ENCODE measurements around the gene CNGA3.
"Not testable (repeated sequence)": the region's sequence is repeated elsewhere in the genome, so short reads cannot be mapped to it uniquely, and the experiment has no call there.

Gene CNGA3

GRCh38 chr2:98412751-98413458 lies 66.6 kb downstream of the CNGA3 start:
- peak overlapping the region; percentile 55; the same call in 1 of the 2 replicates for H2AFZ ChIP-seq (ENCODE audit: low read depth)
- peaks cover 11% of the 10 kb centered on the region for H3K4me1 ChIP-seq (ENCODE audit: low read depth, poor library complexity, severe bottlenecking)
- peak; percentile 90 for TF ChIP-seq CTCF (conservative IDR thresholded peaks at IDR 0.05; ENCODE audit: low read depth, low read length)
- H3K36me3 ChIP-seq (ENCODE audit: insufficient read depth): no peaks in the 10 kb centered on the region
- H3K4me3 ChIP-seq (IDR thresholded peaks at IDR 0.05; ENCODE audit: insufficient read depth, low read depth, low read length): no peak overlapping the region
- H3K27me3 ChIP-seq (ENCODE audit: insufficient read depth, low read depth): no peaks in the 10 kb centered on the region
- no peak overlapping the region for H3K27ac ChIP-seq
- no peaks in the 10 kb centered on the region for H3K79me2 ChIP-seq (ENCODE audit: insufficient read depth, low read depth)
- H3K4me2 ChIP-seq: peak overlapping the region; percentile 7; the same call in 1 of the 2 replicates
- no peak overlapping the region for H3K9ac ChIP-seq
- no peaks in the 10 kb centered on the region for H4K20me1 ChIP-seq (ENCODE audit: insufficient read depth)

- H3K9ac ChIP-seq; H3K27ac ChIP-seq; H2AFZ ChIP-seq (ENCODE audit: low read depth); H4K20me1 ChIP-seq (ENCODE audit: insufficient read depth); H3K79me2 ChIP-seq (ENCODE audit: insufficient read depth, low read depth); H3K27me3 ChIP-seq (ENCODE audit: insufficient read depth, low read depth); H3K4me3 ChIP-seq (IDR thresholded peaks at IDR 0.05; ENCODE audit: insufficient read depth, low read depth, low read length); H3K4me2 ChIP-seq; H3K36me3 ChIP-seq (ENCODE audit: insufficient read depth): not testable (repeated sequence)
- peaks cover 11% of the 10 kb centered on the region for H3K4me1 ChIP-seq (ENCODE audit: low read depth, poor library complexity, severe bottlenecking)
Observed at GRCh38 chr2:98414246-98414645, 68.0 kb downstream of the CNGA3 start.

GRCh38 chr2:98415719-98416248 lies 69.5 kb downstream of the CNGA3 start:
- H3K4me1 ChIP-seq (ENCODE audit: low read depth, poor library complexity, severe bottlenecking): peaks cover 11% of the 10 kb centered on the region
- not testable (repeated sequence) for H3K36me3 ChIP-seq (ENCODE audit: insufficient read depth); H3K4me2 ChIP-seq; H3K4me3 ChIP-seq (IDR thresholded peaks at IDR 0.05; ENCODE audit: insufficient read depth, low read depth, low read length); H3K79me2 ChIP-seq (ENCODE audit: insufficient read depth, low read depth); H3K9ac ChIP-seq; H3K27ac ChIP-seq; H4K20me1 ChIP-seq (ENCODE audit: insufficient read depth); H3K27me3 ChIP-seq (ENCODE audit: insufficient read depth, low read depth); H2AFZ ChIP-seq (ENCODE audit: low read depth)

DNA sequence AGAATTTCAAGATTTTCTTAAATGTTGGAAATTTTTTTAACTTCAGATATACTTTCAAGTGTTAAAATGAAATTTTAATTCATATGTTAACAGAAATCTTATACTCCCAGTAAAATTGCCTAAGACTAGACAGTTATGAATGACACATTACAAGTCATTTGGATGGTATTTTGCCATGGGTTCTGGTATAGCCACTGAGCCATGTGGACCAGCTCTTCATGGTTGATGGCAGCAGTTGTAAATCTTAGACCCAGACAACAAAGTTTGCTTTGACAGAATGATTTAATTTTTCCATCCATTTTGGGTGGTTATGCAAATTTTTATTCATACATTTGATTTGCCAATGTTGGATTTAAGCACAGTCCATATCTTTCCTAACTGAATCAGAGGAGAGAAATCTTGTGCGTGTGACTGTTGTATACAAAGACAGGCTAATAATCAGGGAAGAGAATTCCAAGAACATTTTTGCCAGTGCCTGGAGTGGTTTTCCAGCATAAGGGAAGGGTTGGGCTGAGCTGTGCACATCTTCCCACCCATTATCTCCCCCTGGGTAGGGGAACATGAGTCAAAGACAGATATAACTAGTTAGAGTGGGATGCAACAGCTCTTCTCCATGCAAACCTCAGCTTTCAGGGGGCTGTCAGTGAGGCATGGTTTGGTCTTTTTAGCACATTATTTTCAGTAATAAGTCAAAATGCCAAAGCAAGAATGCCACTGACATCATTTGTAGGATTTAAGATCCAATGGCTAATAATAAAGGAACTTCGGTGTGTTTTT lies 70.3 kb downstream of the CNGA3 start:
- Histone ChIP-seq H3K27ac (no peak overlapping the region), H3K4me2 (no peak overlapping the region), H3K4me1 (ENCODE audit: low read depth, poor library complexity, severe bottlenecking) (peaks cover 11% of the 10 kb centered on the region), H3K27me3 (ENCODE audit: insufficient read depth, low read depth) (no peaks in the 10 kb centered on the region), H2AFZ (ENCODE audit: low read depth) (no peak overlapping the region), H3K36me3 (ENCODE audit: insufficient read depth) (no peaks in the 10 kb centered on the region), H3K79me2 (ENCODE audit: insufficient read depth, low read depth) (no peaks in the 10 kb centered on the region), H3K4me3 (IDR thresholded peaks at IDR 0.05; ENCODE audit: insufficient read depth, low read depth, low read length) (no peak overlapping the region), H3K9ac (no peak overlapping the region), H4K20me1 (ENCODE audit: insufficient read depth) (no peaks in the 10 kb centered on the region)
- no peak for TF ChIP-seq CTCF (conservative IDR thresholded peaks at IDR 0.05; ENCODE audit: low read depth, low read length)

DNA sequence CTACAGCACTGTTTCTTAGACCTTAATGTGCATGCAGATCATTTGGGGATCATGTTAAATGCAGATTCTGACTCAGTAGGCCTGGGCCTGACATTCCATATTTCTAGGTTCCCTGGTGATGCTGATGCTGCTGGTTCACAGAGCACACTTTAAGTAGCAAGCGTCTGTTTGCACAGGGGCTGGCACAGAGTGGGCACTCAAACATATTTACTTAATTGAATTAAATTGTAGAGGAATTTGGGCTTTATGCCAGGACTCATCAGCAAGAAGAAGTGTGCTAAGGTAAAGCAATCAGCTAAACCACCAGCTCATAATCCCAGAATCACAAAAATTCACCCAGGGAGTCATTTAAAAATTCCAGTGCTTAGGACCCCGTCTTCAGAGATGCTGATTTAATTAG lies 73.3 kb downstream of the CNGA3 start:
- Histone ChIP-seq H3K79me2 (ENCODE audit: insufficient read depth, low read depth) (no peaks in the 10 kb centered on the region), H3K27ac (no peak overlapping the region), H3K4me1 (ENCODE audit: low read depth, poor library complexity, severe bottlenecking) (no peaks in the 10 kb centered on the region), H3K27me3 (ENCODE audit: insufficient read depth, low read depth) (no peaks in the 10 kb centered on the region), H3K36me3 (ENCODE audit: insufficient read depth) (no peaks in the 10 kb centered on the region), H4K20me1 (ENCODE audit: insufficient read depth) (no peaks in the 10 kb centered on the region), H2AFZ (ENCODE audit: low read depth) (no peak overlapping the region), H3K9ac (no peak overlapping the region), H3K4me3 (IDR thresholded peaks at IDR 0.05; ENCODE audit: insufficient read depth, low read depth, low read length) (no peak overlapping the region), H3K4me2 (no peak overlapping the region)
- no peak for TF ChIP-seq CTCF (conservative IDR thresholded peaks at IDR 0.05; ENCODE audit: low read depth, low read length)

All from KMS-11 (cell line).